HG02885 (cell line): ENCODE data around the gene FAM186B.

Source experiments
- ATAC-seq: cut with Tn5 transposase; IDR thresholded peaks from one replicate; pipeline ENCODE4 v1.9.1; 2021; ENCODE audit warnings: mild to moderate bottlenecking; ENCODE audit not compliant: unreplicated experiment, poor library complexity

Gene FAM186B

DNA sequence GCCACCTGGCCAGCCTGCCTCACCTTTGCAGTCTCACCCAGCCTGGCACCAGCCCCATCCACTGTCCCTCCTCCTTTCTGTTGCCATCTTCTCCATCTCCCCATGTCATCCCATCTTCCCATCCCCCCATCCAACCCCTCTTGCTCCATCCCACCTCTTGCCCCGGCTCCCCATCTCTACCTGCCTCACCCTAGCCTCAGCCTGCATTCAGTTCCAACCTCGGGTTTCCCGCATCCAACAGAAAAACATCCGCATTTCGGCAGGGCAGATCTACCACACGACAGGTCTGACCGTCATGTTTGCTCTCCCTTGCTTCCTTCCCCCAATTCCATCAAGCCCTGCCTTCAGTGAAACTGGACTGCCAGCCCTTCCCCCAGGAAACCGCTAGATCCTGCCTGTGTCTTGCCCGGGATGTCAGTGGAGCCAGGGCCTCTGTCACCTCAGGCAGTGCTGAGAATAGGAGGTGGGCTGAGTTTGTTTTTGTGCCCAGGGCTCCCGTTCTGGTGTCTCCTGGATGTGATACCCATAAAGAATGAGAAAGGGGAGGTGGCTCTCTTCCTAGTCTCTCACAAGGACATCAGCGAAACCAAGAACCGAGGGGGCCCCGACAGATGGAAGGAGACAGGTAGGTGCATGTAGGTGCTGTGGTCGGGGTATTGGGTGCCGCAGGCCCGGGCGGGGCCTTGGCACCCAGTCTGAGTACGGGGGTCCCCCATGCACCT, 64.1 kb downstream of the FAM186B start:
- ATAC-seq, result no peak

- ATAC-seq, result no peak
These were observed 65.0 kb downstream of the FAM186B start for GRCh38 chr12:49540229-49541139.

DNA sequence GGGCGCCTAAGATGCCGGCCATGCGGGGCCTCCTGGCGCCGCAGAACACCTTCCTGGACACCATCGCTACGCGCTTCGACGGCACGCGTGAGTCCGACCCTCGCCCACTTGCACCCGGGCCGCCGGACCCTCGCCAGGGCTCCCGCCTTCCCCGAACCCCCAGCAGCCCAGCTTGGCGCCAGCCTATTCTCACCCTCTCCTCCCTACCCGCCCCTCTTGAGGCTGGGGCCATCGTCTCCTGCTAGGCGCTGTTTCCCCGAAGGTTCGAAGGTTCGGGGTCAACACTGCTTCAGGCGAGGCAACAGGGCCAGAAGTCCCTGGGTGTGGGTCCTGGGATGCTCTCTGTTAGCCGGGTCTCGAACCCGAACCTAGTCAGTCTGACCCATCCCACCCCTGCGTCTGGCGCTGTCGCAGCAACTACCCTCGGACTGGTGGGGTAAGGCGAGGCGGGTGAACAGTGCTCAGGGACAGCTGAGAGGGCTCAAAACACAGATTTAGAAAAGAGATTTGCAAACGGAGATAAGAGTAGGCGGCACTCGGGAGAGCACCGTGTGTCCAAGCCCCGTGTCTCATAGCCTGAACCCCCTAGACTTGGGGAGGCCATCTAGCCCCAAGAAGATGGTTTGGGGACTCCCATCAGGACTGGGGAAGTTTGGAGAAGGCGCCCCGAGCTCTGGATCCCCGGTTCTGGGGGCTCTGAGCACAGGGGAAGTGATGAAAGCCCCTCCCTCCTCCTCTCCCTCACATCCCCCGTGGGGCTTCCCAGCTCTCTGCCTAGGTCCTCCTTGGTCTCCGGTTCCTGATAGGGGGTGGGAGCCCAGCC, 65.8 kb downstream of the FAM186B start:
- no peak for ATAC-seq

DNA sequence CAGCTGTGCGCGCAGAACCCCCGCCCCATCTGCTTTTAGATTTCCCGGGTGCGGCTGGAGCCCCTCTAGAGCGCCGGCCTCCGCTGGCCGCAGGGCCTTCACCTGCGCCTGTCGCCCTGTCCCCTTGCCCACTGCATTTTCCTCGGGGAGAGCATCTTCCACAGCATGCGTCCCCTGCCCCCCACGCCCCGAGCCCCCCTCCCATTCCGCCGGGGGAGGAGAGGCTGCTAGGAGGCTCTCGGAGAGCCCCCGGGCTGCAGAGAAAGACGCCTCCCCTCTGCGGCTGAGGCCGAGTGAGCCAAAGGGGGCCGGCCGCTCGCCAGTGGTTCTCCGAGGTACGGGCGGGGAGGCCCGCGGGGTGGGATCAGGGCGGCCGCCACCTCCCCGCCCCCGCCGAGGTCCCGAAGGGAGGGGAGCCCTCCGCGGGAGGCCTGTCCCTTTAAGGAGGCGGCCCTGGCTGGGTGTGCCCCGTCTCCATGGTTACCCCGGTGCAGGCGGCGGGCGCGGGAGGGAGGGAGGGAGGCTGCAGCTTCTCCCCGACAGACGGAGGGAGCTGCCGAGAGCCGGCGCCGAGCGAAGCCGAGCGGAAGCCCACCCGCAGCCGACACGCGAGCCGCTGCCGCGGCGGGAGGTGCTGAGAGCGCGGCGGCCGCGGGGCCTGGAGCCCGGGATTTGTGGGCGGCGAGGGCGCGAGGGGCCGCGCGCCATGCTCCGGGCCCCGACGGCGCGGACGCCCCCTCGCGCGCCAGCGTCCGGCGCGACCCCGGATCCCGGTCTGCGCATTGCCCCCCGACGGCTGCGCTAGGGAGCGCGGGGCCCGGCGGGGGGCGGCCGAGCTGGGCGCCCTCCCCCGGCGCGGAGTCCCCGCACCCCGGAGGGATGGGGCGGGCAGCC, 66.7 kb downstream of the FAM186B start, which contains the start of gene KCNH3:
Gene KCNH3 (plus strand): TSS at position 521 of the 894 bp plus-strand sequence. CDS start 387 bp downstream, outside the sequence.
- peak; percentile 77 for ATAC-seq

DNA sequence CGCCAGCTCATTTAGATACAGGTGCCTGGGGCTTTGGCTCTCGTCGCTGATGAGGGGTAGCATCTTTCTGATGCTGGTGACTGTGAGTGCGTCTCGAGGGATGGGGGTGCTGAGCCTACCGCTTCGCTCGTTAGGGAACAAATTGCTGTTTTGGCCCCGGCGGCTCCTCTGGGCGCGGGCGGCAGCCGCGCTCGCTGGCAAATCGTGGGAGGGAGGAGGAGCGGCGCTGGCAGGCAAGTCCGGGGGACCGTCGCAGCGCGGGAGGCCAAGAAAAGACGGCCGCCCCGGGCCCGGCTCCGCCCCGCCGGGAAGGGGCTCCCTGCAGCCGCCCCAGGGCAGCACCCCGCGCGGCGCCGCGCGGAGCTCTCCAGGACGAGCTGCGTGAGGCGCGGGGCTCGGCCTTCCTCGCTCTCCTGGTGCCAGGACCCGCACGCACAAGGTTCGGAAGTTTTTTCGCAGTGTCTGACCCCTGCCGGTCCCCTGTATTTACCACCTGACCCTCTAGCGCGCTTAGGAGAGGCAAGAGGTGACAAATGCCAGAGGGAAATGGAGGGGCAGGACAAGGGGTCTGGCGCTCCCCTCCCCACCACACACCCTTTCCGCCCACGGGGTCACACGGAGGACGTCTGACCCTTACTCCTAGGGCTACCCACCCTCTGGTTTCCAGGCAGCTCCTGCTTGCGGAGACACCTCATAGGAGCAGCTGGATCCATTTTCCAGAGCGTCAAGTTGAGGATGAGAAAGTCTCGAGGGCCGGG, 67.5 kb downstream of the FAM186B start:
- no peak for ATAC-seq
